Measurements from ENCODE around the gene SLCO4C1.

The SLCO4C1 gene

DNA sequence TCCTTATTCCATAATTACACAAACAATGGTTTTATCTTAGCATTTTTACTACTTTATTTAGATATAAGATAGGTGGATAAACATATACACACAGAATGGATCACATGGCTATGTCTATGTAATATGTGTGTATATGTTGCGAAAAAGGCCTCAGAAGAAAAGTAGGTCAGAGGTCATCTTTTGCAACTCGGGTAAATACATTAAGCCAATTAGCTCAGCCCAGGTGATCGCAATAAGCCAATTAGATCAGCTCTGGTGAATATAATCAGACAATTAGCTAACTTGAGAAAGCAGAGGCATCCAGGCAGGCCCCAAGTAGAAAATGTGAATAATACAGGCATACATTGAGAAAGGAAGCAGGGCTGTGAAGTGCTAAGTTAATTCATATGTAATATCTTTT, 24.3 kb downstream of the SLCO4C1 start:
- DNase-seq (ENCODE audit: low spot score): no peak

DNA sequence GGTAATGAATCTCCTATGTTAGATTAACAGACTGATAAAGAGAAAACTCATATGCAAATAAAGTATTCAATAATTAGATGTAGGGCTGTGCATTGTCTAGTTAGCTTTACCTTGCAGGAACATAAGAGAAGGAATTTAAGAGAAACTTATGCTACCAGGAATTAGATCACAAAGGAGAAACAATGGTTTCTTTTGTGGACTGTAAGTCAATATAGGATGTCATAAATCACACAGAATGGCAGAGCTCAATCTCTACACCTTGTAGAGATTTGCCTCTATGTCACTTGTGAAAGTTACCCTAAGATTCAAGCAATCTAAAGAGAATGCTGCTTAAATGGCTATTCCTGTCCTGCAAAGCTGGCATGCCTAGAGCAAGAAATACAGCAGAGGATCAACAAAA, 26.0 kb downstream of the SLCO4C1 start:
- DNase-seq (ENCODE audit: low spot score): no peak

DNA sequence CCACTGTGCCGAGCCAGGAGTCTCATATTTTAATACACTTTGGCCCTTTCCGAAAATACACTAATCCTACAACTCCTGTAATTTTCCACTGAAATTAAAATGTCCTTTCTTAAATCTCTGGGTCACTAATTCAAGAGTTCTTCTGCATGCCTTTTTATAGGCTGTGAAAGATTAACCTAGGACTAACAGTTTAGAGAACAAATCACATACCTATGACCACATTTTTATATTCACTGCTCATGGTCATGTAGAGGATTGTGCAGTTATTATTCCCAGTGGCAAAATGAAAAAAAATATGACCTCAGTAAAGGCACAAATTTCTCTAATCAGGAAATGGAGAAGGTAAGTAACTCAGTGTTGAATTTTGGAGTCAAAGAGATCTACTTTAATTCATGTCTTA, 33.4 kb downstream of the SLCO4C1 start:
- DNase-seq (ENCODE audit: low spot score): no peak

DNA sequence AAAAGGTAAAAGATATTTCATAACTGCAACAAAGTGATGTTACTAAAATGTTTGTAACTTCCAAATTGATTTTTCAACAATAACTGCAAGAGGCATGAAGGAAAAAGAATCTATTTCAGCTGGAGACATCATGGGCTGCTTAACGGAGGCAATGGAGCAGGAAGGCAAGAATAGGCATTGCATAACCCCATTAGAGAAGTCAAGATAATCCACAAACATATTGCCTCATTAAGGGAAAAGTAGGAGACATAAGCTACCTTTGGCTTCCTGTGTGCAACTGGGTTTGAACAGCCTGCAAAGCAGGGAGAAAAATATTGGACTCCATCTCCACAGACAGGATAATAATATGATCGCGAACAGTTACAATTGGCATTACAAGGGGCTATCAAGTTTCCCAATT, 46.7 kb downstream of the SLCO4C1 start:
- DNase-seq (ENCODE audit: low spot score): no peak

DNA sequence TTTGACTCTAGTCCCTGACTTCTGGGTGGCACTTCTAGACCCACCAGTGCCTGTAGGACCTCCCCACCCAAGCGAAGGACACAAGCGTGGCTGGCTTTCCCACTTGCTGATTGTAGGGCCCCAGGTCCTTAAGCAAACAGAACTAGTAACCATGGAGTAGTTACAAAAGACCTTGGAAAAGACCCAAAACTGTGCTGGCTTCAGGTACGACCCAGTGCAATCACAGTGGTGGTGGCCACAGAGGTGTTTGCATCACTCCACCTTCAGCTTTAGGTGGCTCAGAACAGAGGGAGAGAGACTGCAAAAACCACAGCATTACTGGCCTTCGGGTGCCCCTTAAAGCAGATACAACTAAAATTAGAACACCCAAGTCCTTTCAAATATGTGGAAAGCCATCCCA, 52.9 kb downstream of the SLCO4C1 start:
- DNase-seq (ENCODE audit: low spot score): no peak

DNA sequence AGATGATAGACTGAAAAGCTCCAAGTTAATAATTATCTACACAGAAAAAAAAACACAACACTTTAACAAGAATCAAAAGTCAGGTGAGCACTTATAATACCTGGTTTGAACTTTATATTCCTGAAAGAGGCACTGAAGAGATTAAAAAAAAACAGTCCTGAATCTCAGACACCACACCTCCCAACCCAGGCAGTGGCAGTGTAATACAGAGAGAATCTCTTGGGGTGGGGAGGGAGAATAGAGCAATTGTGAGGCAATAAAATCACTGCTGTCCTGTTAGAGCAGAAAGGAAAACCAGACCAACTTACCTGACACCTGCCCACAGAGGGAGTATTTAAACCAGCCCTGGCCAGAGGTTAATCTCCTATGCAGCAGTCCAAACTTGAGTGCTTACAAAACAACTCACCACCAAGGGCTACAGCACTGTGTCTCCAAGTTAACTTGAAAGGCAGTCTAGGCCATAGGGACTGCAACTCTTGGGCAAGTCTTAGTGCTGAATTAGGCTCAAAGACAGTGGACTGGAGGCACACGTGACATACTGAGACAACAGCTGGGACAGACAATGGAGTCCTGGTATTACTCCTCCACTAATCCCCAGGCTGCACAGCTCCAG, 54.2 kb downstream of the SLCO4C1 start:
- DNase-seq (ENCODE audit: low spot score): no peak

DNA sequence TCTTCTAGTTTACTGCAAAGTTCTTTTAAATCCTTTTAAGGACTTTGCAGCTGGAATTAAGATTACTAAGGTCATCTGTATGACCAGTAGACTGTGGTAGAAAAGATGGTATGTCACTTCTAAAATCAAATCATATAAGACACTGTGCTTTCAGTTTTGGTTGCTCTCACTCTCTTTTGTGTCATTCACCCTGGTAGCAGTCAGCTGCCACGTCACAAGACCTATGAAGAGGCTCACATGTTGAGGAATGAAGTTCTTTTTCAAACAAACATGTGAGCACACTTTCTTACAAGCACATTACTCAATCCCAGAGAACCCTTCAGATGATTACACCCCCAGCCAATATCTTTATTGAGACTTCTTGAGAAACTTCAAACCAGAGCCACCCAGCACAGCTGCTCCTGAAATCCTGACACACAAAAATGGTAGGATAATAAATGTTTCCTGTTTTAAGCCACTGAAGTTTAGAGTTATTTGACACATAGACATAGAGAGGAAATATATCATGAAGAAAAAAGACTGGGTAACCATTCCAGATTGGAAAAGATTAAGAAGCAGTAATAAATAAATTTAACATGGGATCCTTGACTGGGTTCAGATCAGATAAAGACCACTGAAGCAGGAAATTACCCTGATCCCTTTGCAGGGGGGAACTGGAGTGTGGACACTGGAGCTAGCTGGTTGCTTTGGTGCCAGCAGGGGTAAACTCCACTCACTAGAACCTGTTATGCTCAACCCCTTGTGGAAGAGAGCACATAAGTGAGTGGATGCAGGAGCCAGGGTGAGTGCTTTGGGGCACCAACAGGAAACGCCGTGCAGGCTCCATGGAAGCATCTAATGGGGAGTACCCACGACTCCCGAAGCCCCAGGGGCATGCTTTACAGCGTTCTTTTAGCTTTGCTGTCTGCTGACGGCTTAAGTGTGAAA, 64.1 kb downstream of the SLCO4C1 start:
- DNase-seq (ENCODE audit: low spot score): no peak

DNA sequence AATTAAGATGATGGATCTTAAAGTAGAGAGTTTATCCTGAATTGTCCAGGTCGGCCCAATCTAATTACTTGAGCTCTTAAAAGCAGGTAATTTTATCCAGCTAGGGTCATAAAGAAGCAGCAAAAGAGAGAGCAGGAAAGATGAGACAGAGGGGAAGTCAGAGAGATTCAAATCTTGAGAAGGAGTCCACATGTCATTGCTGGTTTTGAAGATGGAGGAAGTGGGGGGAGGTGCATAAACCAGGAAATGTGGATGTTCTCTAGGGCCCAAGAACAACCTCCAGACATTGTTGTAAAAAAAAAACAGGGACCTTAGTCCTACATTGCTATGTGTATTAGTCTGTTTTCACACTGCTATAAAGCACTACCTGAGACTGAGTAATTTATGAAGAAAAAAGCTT, 66.4 kb downstream of the SLCO4C1 start:
- DNase-seq (ENCODE audit: low spot score): no peak

DNA sequence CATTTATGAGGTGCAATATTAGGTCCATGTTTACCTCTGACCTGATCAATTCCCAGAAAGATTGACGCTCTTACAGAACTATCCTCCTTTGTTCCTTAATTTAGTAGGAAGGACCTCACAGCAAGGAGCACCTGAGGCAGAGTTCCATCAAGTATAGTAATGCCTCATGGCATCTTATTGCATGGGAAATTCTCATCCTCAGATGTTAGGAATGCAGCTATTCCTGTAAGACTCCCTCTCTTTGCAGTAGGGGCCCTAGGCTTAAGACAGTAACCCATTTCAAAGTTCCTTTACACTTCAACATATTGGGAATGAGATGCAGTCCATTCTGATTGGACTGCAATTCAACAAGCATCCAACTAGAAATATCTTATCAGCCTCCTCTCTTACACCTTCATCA, 69.8 kb downstream of the SLCO4C1 start:
- no peak for DNase-seq (ENCODE audit: low spot score)

DNA sequence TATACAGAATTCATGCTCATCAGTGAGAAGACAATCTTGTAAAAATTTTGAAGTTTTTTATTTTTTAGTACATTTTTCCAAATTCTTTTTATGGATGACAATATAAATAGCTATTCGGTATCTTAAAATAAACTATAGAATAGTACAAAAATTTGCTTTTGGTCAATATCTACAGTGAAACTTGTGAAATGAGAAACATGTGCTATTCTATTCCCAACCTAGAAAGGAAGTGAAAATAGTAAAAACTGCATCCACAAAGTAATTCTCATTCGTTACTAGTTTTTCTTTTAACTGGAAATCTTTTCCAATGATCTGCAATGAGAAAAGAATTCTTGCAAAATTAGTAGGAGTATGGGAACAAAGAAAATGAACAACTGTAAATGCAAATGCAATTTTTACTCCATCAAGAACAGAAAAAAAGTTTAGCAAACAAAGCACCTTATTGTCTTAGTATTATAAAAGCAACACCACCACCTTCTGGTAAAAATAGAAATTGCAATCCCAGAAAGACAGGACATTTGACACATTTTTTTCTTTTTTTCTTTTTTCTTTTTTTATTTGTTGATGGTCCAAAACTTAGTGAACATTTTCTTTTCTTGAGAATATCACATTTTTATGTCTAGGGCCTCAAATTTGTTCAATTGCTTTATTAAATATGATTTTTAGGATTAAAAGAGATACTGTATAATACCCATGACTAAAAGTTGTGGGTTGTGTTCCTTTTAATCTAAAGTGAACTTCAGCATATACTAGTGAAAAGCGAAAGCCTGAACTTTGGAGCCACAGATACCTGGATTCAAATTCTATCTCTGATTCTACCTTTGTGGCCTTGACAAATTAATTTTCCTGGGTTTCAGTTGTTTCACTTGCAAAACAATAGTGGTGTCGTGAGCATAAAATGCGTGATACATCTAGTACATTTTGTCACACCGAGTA, 72.3 kb downstream of the SLCO4C1 start:
- DNase-seq (ENCODE audit: low spot score): no peak

DNA sequence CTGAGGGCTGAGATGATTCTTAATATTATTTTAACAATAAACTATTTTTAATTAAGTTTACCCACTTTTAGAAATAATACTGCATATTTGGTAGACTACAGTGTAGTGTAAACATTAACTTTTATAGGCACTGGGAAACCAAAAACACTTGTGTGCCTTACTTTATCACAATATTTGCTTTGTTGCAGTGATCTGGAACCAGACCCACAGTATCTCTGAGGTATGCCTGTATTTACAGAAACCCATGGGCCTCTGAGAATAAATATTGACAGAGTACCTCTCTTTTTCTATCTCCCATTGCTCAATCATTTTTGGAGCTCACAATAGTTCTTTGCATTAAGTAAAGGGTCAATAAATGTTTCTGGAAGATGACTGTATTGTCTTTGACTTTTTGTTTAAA, 73.3 kb downstream of the SLCO4C1 start:
- DNase-seq (ENCODE audit: low spot score): no peak

DNA sequence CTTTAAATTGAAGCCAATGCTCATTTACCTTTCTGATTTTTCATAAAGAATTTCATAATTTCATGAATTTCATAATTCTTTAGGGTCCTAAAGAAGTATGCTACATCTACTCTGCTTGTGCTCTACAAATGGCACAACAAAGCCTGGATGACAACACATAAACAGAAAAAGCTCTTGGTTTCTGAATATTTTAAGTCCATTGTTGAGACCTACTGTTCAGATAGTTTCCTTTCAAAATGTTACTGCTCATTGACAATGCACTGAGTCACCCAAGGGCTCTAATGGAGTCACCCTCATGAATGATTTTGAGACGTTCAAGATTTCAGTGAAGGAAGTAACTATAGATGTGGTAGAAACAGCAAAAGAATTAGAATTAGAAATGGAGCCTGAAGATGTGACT, 74.1 kb downstream of the SLCO4C1 start:
- DNase-seq (ENCODE audit: low spot score): no peak

DNA sequence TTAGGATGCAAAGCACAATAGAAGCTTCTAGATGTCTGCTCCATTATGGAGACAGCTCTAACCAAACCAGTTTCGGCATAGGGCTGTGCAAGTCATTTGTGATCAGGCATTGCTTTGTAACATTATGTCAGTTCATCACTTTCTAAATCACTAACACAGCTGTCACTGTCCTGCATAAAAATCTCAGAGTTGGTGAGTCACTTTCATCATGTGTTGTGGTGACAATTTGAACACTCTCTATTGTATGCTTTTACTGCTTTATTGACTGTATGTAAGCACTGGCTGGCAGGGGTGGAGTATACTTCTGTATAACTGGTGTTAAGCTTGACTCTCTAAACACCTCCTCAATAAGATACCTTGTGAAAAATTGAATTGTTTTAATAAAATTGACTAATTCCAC, 77.9 kb downstream of the SLCO4C1 start:
- no peak for DNase-seq (ENCODE audit: low spot score)

DNA sequence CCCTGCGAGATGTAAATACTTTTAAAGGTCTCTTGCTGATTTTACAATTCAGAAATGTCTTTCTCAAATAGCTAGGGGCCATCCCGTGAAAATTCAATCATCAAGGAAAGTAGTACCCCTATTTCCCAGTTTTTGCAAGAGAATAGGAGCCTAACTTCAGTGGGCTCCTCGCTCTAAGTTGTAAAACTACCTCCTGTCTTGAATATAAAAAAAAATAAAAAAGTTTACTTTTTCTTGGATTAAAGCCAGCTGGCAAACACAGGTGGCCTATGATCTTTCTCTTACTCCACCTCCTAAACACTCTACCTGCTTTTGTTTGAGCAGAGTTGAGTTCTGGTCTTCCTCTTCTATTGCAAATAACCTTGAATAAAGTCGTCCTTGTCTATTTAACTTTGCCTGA, 79.4 kb downstream of the SLCO4C1 start:
- no peak for DNase-seq (ENCODE audit: low spot score)

DNA sequence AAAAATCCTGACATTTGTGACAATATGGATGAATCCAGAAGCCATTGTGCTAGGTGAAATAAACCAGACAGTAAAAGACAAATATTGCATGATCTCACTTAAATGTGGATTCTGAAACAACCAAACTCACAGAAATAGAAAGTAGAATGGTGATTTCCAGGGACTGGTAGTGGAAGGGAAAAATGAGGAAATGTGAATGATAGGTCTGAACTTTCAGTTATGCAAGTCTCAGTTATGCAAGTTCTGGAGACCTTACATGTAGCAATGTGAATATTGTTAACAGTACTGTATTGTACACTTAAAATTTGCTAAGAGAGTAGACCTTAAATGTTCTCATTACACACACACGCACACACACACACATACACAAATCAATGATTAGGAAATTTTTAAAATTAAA, 84.9 kb downstream of the SLCO4C1 start:
- no peak for DNase-seq (ENCODE audit: low spot score)

DNA sequence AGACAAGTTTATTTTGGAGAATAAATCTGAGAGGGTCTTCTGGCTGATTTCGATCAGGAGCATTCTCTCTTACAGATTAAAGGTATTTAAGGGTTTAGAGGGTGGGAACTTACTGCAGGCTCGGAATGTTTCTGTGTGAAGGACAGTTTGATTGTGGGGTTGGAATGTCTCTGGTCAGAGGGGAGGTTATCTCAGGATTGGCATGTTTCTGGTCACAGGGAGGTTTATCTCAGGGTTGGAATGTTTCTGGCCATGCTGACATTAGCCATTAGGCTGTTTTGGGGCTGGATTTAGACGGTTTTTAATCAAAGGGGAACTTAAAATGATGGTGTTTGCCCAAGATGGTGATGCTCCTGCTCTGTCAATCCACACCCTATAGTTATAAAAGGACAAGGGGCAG, 95.2 kb downstream of the SLCO4C1 start:
- no peak for DNase-seq (ENCODE audit: low spot score)

DNA sequence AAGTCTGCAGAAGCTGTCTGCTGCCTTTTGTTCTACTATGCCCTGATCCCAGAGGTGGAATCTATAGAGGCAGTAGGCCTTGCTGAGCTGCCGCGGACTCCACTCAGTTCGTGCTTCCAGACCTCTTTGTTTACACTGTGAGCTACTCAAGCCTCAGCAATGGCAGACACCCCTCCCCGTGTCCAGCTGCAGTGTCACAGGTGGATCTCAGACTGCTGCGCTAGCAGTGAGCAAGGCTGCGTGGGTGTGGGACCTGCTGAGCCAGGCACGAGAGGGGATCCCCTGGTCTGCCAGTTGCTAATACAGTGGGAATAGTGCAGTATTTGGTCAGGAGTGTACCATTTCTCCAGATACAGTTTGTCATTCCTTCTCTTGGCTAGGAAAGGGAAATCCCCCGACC, 99.6 kb downstream of the SLCO4C1 start:
- DNase-seq (ENCODE audit: low spot score): no peak

All from AG08395 (cell line).